ENCODE data around the gene CTLA4. TPM values are rescaled to one million over a fixed set of nuclear protein-coding genes. Genes with fewer than 3 reads are reported as not detected.

The CTLA4 gene
- total RNA-seq, 4 donors from 2014 or later = not detected

- Histone ChIP-seq H3K4me1 (peaks cover 0 to 9% of the 10 kb centered on the region in 2 donors), H3K4me3 (no peak overlapping the region), H3K36me3 (no peaks in the 10 kb centered on the region), H3K9me3 (no peaks in the 10 kb centered on the region), H3K27ac (no peak overlapping the region), H3K27me3 (no peaks in the 10 kb centered on the region)
- ATAC-seq (no peak), DNase-seq (no peak)
- intact Hi-C loops (cut with DNase I; ENCODE audit: low total_unique reads) = no loop called here
- no peak for TF ChIP-seq CTCF (IDR thresholded peaks at IDR 0.05 in 4 of 5, conservative IDR thresholded peaks at IDR 0.05 in 1 of 5)
- TF ChIP-seq POLR2A (IDR thresholded peaks at IDR 0.05) = no peak
- in situ Hi-C loops (cut with MboI; ENCODE audit: low sequenced_read_pairs in 4 of 4) = loop anchor here in 2 of 4 donors (10.0 to 25.0 kb wide), 2 partner anchors 429 to 432 kb away; no protein-coding TSS in a partner anchor
These were observed 49.2 kb downstream of the CTLA4 start for GRCh38 chr2:203916756-203917155.

- Histone ChIP-seq H3K4me1 (peaks cover 0 to 9% of the 10 kb centered on the region in 2 donors), H3K27me3 (no peaks in the 10 kb centered on the region), H3K9me3 (no peaks in the 10 kb centered on the region), H3K36me3 (no peaks in the 10 kb centered on the region), H3K27ac (no peak overlapping the region), H3K4me3 (no peak overlapping the region)
- in situ Hi-C loops (cut with MboI; ENCODE audit: low sequenced_read_pairs in 4 of 4) (loop anchor here in 2 of 4 donors (10.0 to 25.0 kb wide), 2 partner anchors 431 to 433 kb away; no protein-coding TSS in a partner anchor), intact Hi-C loops (cut with DNase I; ENCODE audit: low total_unique reads) (no loop called here)
- no peak for ATAC-seq
- no peak for DNase-seq
- TF ChIP-seq POLR2A (IDR thresholded peaks at IDR 0.05) (no peak), CTCF (IDR thresholded peaks at IDR 0.05 in 4 of 5, conservative IDR thresholded peaks at IDR 0.05 in 1 of 5) (no peak)
These were observed 50.7 kb downstream of the CTLA4 start for GRCh38 chr2:203918264-203918663.

GRCh38 chr2:203918839-203919238 lies 51.3 kb downstream of the CTLA4 start:
- Histone ChIP-seq H3K4me1 (peaks cover 0 to 9% of the 10 kb centered on the region in 2 donors), H3K9me3 (no peaks in the 10 kb centered on the region), H3K4me3 (no peak overlapping the region), H3K27ac (no peak overlapping the region), H3K36me3 (no peaks in the 10 kb centered on the region), H3K27me3 (no peaks in the 10 kb centered on the region)
- TF ChIP-seq POLR2A (IDR thresholded peaks at IDR 0.05) (no peak), CTCF (IDR thresholded peaks at IDR 0.05 in 4 of 5, conservative IDR thresholded peaks at IDR 0.05 in 1 of 5) (no peak)
- in situ Hi-C loops (cut with MboI; ENCODE audit: low sequenced_read_pairs in 4 of 4) (loop anchor here in 2 of 4 donors (10.0 to 25.0 kb wide), 2 partner anchors 432 to 434 kb away; no protein-coding TSS in a partner anchor), intact Hi-C loops (cut with DNase I; ENCODE audit: low total_unique reads) (loop anchor here (1.0 kb wide), 1 partner anchor 19 kb away; no protein-coding TSS in a partner anchor)
- DNase-seq (no peak), ATAC-seq (no peak)

Other genes starting within 250 kb of the CTLA4 start
- gene CD28, start 161.1 kb upstream of the CTLA4 start, total RNA-seq = under 1 TPM in 3 of 4 donors, not detected in 1; 0.07 to 0.31 (median 0.09) TPM
- gene ICOS, start 69.0 kb downstream of the CTLA4 start, total RNA-seq = not detected

Data from gastrocnemius medialis (tissue), 4 donors.